Effector memory CD4-positive, alpha-beta T cell (primary cell): ENCODE results near the gene ESF1.

Experiments
- DNase-seq, 3 donors: peaks; one replicate each; pipeline ENCODE4 v3.0.0-alpha.2; 2020
- H3K27ac ChIP-seq: 2 replicates; pipeline ENCODE4 v1.7.0; 2013; ENCODE audit warnings: mild to moderate bottlenecking, low read length, moderate library complexity; ENCODE audit not compliant: insufficient read depth, poor library complexity, severe bottlenecking
- H3K27me3 ChIP-seq: replicated peaks from 2 replicates; pipeline ENCODE4 v1.7.0; 2013; ENCODE audit warnings: mild to moderate bottlenecking, low read length; ENCODE audit not compliant: insufficient read depth, control insufficient read depth, poor library complexity, severe bottlenecking
- H3K36me3 ChIP-seq: 2 replicates; pipeline ENCODE4 v1.7.0; 2013; ENCODE audit warnings: mild to moderate bottlenecking, low read length, moderate library complexity; ENCODE audit not compliant: control insufficient read depth, insufficient read depth
- H3K4me1 ChIP-seq: 2 replicates; pipeline ENCODE4 v1.7.0; 2013; ENCODE audit warnings: low read length, mild to moderate bottlenecking; ENCODE audit not compliant: control insufficient read depth, insufficient read depth, poor library complexity, severe bottlenecking
- H3K4me3 ChIP-seq: 2 replicates; pipeline ENCODE4 v1.7.0; 2013; ENCODE audit warnings: low read length, low read depth, mild to moderate bottlenecking; ENCODE audit not compliant: insufficient read depth, poor library complexity, severe bottlenecking
- H3K9me3 ChIP-seq: 2 replicates; pipeline ENCODE4 v1.7.0; 2013; ENCODE audit warnings: mild to moderate bottlenecking, low read length, moderate library complexity; ENCODE audit not compliant: control insufficient read depth

ESF1 gene

DNA sequence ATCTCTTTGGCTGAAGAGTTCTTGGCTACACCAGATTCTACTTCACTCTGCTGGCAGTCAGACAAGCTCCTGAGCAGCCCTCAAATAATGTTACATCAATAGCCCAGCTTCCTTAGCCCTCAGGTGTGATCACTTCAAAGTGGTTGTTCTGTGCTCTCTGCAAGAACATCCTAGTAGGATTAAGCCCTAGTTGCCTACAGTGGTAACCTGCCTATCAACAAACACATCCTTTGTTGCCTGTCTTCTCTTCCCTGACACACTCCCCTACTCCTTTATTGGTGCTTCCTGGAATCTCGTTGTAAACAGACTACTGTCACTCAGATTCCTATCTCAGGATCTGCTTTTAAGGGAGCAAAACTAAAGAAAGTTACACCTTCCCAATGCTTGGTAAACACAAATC, 100.9 kb downstream of the ESF1 start:
- no peak for DNase-seq
- Histone ChIP-seq H3K36me3 (no peaks in the 10 kb centered on the region), H3K27me3 (no peaks in the 10 kb centered on the region), H3K9me3 (no peaks in the 10 kb centered on the region), H3K4me3 (no peak overlapping the region), H3K4me1 (no peaks in the 10 kb centered on the region), H3K27ac (no peak overlapping the region)

DNA sequence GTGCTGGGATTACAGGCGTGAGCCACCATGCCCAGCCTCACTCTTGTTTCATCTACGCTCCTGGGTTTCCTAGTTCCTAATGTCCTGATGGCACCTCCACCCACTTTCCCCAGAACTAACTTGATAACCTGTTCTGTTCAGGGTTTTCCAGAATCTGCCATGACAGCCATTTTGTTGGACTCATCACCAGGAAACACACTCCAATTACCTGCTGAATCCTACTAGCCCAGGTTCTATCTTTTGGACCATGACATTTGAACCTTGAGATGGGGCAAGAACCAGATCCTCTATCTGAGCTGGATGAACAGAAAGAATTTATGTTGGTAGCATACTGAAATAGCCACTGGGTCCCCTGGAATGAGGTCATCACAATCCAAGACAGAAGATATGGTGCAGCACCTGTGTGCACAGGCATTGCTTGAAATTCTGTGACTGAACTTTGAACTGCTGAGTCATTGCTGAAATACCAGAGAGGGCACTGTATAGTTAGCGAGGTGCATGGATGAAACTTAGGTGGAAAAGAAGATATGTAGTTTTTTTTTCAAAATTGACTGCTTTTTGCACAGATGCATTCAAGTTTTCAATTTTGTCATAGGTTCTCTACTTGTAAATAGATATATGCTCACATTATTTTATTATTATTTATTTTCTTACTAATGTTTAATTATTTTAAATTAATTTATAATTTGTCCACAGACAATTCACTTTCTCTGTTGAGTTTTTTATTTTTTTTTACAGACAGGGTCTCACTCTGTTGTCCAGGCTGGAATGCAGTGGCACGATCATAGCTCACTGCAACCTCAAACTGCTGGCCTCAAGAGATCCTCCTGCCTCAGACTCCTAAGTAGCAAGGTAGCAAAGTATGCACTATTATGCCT, 103.2 kb downstream of the ESF1 start:
- Histone ChIP-seq H3K4me3 (no peak overlapping the region), H3K4me1 (no peaks in the 10 kb centered on the region), H3K9me3 (no peaks in the 10 kb centered on the region), H3K36me3 (no peaks in the 10 kb centered on the region), H3K27ac (no peak overlapping the region), H3K27me3 (no peaks in the 10 kb centered on the region)
- DNase-seq, result no peak

DNA sequence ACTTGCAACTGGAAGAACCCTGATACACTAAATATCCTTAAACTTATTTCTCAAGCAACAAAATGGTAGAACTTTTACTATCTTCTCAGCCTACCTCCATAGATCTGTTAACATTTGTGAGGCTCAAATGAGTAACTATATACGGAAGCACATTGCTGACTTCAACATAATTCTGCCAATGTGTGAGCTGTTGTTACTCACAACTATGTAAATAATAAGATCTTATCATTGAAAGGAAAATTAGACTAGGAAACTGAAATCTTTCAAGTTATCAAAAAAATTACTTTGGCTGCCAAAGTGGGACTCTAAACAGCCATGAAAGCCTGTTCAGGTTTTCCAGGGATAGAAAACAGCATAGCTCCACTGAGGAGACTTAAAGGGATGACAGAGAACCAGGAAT, 105.8 kb downstream of the ESF1 start:
- Histone ChIP-seq H3K27me3 (no peaks in the 10 kb centered on the region), H3K36me3 (no peaks in the 10 kb centered on the region), H3K9me3 (no peaks in the 10 kb centered on the region), H3K27ac (no peak overlapping the region), H3K4me1 (no peaks in the 10 kb centered on the region), H3K4me3 (no peak overlapping the region)
- no peak for DNase-seq

DNA sequence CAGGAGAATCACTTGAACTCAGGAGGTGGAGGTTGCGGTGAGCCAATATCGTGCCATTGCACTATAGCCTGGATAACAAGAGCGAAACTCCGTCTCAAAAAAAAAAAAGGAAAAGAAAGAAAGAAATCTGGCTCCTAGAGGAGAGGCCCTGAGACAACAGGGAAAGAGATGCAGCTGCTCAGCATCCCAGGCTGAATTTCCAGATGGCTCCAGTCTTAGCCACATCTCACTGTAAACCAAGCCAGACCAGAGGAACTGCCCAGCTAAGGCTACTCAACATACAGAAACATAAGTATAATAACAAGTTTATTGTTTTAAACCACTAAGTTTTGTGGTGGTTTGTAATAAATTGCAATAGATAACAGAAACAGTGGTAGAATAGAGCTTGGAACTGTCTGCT, 107.5 kb downstream of the ESF1 start:
- no peaks in the 10 kb centered on the region for H3K27me3 ChIP-seq
- H3K4me3 ChIP-seq, result no peak overlapping the region

DNA sequence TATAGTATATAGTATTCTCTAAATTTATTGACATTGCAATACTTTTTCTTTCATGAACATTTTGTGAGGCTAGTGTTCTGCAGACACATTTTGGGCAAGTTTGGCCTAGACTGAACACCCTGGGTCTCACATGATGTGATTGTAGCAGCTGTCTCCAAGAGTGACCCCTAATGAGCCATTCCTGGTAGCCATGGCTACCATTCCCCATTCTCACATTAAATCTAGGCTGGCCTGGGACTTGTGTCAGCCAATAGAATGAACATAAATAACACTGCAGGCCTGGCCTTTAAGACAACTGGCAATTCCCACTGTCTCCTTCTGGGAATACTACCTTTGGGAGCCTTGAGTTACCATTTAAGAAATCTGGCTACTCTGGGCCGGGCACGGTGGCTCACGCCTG, 108.0 kb downstream of the ESF1 start:
- H3K9me3 ChIP-seq, result no peaks in the 10 kb centered on the region
- H3K36me3 ChIP-seq, result no peaks in the 10 kb centered on the region
- H3K4me3 ChIP-seq, result no peak overlapping the region
- no peaks in the 10 kb centered on the region for H3K27me3 ChIP-seq
- no peak for DNase-seq
- no peaks in the 10 kb centered on the region for H3K4me1 ChIP-seq
- H3K27ac ChIP-seq, result no peak overlapping the region

More for the DNA sequence above, 107.5 kb downstream of the ESF1 start:
- no peaks in the 10 kb centered on the region for H3K36me3 ChIP-seq
- H3K4me1 ChIP-seq, result no peaks in the 10 kb centered on the region
- no peaks in the 10 kb centered on the region for H3K9me3 ChIP-seq
- DNase-seq, result no peak
- no peak overlapping the region for H3K27ac ChIP-seq

DNA sequence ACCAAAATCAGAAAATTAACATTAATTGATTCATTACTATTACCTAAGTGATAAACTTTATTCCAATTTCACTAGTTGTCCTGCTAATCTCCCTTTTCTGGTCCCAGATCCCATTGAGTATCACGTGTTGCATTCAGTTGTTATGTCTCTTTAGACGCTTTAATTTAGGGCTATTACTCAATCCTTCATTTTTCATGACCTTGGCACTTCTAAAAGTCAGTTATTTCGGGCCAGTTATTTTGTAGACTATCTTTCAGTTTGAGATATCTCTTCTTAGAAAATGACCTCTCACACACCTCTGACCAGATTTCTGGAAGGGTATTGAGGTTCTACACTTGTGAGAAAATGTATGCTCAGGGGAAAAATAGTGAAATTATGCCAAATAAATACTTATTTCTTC, 112.0 kb downstream of the ESF1 start:
- Histone ChIP-seq H3K9me3 (no peaks in the 10 kb centered on the region), H3K4me3 (no peak overlapping the region), H3K27me3 (no peaks in the 10 kb centered on the region), H3K27ac (no peak overlapping the region), H3K4me1 (no peaks in the 10 kb centered on the region), H3K36me3 (no peaks in the 10 kb centered on the region)
- no peak for DNase-seq

DNA sequence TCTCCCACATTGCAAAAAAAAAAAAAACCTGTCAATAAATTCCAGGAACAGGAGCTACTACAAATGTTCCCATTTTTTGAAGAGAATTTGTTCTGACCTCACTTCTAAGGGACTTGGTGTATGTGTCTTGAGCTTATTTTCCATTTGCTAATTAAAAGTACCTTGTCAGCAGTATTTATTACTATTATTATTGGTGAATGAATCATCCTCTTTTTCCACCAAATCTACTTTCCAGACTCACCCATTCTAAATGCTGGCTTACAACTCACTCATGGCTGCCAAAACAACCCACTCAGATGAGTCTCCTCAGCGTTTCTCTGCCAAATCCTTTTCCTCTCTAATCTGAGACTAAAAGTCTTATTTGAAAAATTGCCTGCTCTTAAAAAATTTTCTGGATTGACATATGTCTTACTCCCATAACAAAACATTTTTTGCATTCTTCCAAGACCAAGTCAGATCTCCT, 112.8 kb downstream of the ESF1 start:
- DNase-seq, result no peak
- no peaks in the 10 kb centered on the region for H3K4me1 ChIP-seq
- no peaks in the 10 kb centered on the region for H3K9me3 ChIP-seq
- no peaks in the 10 kb centered on the region for H3K36me3 ChIP-seq
- H3K27me3 ChIP-seq, result no peaks in the 10 kb centered on the region
- no peak overlapping the region for H3K27ac ChIP-seq
- H3K4me3 ChIP-seq, result no peak overlapping the region

DNA sequence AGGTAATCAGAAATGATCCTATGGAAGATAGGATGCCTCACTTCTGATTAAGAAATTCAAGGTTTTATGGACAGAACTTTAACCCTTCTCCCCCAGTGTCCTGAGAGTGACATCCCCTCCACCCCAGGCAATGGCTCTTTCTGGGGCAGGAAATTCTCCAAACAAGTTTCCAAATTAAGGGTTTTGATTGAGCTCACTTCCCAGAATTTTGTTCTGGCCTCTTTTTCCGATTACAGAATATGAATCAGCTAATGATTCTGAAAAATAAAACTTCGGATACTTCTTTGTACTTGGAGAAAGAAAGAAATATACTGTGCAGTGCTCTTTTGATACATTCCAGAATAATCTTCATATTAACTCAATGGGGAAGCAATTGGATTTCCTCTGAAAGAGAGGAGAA, 113.2 kb downstream of the ESF1 start:
- DNase-seq, result no peak

DNA sequence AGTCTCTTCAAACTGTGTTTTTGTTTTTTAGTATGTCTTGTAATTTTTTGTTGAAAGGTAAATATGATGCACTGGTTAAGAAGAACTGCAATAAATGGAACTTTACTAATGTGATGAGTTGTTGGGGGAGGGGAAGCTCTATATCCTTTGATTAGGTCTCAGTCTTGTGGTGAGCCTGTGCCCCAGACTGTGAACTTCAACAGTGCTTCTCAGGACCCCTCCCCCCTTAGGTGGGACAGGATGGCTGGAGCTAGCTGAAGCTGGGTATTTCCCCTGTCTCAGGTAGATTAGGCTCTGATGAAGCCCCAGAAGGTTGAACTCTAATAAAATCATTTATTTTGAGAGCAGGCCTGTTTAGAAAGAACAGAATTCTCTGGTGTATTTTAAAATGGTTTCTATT, 114.6 kb downstream of the ESF1 start:
- H3K27me3 ChIP-seq, result no peaks in the 10 kb centered on the region
- no peaks in the 10 kb centered on the region for H3K4me1 ChIP-seq
- no peak overlapping the region for H3K4me3 ChIP-seq
- H3K27ac ChIP-seq, result no peak overlapping the region
- no peaks in the 10 kb centered on the region for H3K36me3 ChIP-seq
- H3K9me3 ChIP-seq, result no peaks in the 10 kb centered on the region
- DNase-seq, result no peak

More for the DNA sequence above, 113.2 kb downstream of the ESF1 start:
- Histone ChIP-seq H3K27me3 (no peaks in the 10 kb centered on the region), H3K27ac (no peak overlapping the region), H3K4me3 (no peak overlapping the region), H3K4me1 (no peaks in the 10 kb centered on the region), H3K36me3 (no peaks in the 10 kb centered on the region), H3K9me3 (no peaks in the 10 kb centered on the region)

DNA sequence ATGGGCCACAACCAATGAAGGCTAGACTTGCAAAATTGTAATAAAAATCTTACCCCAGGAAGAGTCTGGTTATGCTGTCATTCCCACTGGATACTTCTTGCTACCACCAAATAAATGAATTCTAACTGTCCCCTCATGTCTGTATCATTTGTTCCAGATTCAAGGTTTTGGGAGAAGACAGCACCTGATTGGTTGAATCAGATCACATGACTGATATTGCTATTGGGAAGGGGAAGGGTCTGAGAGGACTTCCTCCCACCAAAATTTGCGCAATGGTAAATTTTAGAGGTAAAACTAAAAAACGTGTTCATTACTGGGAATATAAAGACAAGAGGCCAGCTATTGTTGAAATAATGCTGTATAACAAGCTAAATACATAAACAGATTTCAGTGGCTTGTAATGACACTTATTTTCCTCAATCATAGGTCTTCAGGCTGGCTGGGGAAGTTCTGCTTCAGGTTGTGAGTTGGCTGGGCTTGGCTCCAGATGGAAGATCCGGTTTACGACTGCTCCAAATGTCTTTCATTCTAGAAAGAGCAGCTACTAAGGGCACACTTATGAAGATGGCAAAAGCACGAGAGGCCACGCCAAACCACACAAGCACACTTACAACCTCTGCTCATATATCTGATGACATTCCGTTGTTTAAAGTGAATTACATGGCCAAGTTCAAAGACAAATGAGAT, 118.9 kb downstream of the ESF1 start:
- no peak overlapping the region for H3K27ac ChIP-seq
- no peaks in the 10 kb centered on the region for H3K9me3 ChIP-seq
- no peak overlapping the region for H3K4me3 ChIP-seq
- no peaks in the 10 kb centered on the region for H3K36me3 ChIP-seq
- H3K27me3 ChIP-seq, result no peaks in the 10 kb centered on the region
- no peak for DNase-seq
- H3K4me1 ChIP-seq, result no peaks in the 10 kb centered on the region
